ENCODE data around the gene LYPLAL1. TPM values are rescaled to one million over a fixed set of nuclear protein-coding genes. Genes with fewer than 3 reads are reported as not detected.

The LYPLAL1 gene
- total and polyA plus RNA-seq, 2 donors from 2014 or later: 50.9 to 116 TPM

DNA sequence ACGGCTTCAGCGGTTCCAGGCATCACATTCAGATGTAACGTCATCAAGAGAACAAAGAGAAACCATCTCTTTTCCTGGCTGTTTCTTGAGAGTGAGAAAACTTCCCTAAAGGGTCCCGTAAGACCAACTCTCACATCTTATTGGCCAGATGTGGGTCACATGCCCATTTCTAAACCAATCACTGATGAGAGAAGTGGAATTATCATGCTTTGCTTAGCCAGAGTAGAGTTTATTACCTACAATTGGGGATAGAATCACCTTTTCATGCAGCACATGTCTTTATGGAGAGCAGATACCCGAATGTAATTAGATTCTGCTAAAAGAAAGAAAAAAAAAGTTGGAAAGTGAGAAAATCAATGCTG is 54.4 kb downstream of the LYPLAL1 start:
- H3K9me3 ChIP-seq (ENCODE audit: control insufficient read depth in 2 of 3, insufficient read depth in 1 of 3, low read length in 3 of 3): no peaks in the 10 kb centered on the region
- H3K27ac ChIP-seq (ENCODE audit: low read depth in 2 of 2, low read length in 2 of 2): no peak overlapping the region
- TF ChIP-seq, protein P1, sequence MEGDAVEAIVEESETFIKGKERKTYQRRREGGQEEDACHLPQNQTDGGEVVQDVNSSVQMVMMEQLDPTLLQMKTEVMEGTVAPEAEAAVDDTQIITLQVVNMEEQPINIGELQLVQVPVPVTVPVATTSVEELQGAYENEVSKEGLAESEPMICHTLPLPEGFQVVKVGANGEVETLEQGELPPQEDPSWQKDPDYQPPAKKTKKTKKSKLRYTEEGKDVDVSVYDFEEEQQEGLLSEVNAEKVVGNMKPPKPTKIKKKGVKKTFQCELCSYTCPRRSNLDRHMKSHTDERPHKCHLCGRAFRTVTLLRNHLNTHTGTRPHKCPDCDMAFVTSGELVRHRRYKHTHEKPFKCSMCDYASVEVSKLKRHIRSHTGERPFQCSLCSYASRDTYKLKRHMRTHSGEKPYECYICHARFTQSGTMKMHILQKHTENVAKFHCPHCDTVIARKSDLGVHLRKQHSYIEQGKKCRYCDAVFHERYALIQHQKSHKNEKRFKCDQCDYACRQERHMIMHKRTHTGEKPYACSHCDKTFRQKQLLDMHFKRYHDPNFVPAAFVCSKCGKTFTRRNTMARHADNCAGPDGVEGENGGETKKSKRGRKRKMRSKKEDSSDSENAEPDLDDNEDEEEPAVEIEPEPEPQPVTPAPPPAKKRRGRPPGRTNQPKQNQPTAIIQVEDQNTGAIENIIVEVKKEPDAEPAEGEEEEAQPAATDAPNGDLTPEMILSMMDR (IDR thresholded peaks at IDR 0.05; ENCODE audit: borderline replicate concordance, extremely low read depth, insufficient read depth): no peak
- H3K36me3 ChIP-seq (ENCODE audit: control insufficient read depth in 2 of 3, insufficient read depth in 3 of 3, low read length in 3 of 3): no peaks in the 10 kb centered on the region
- FAIRE-seq: no peak
- H3K4me1 ChIP-seq (ENCODE audit: control insufficient read depth in 2 of 3, insufficient read depth in 2 of 3, low read depth in 1 of 3, low read length in 3 of 3): no peaks in the 10 kb centered on the region
- no peak overlapping the region for H3K4me3 ChIP-seq (ENCODE audit: low read length in 3 of 3)
- H3K27me3 ChIP-seq (ENCODE audit: control insufficient read depth, insufficient read depth, low read length): no peaks in the 10 kb centered on the region
- intact Hi-C loops (cut with DNase I): no loop called here
- no peak for DNase-seq
- no peak overlapping the region for H3K9ac ChIP-seq (ENCODE audit: low read length in 3 of 3)

GRCh38 chr1:219232890-219233289 is 59.2 kb downstream of the LYPLAL1 start:
- intact Hi-C loops (cut with DNase I): no loop called here
- FAIRE-seq: no peak

GRCh38 chr1:219235903-219236481 is 62.3 kb downstream of the LYPLAL1 start:
- H3K36me3 ChIP-seq (ENCODE audit: control insufficient read depth in 2 of 3, insufficient read depth in 3 of 3, low read length in 3 of 3): no peaks in the 10 kb centered on the region
- no peak overlapping the region for H3K9ac ChIP-seq (ENCODE audit: low read length in 3 of 3)
- intact Hi-C loops (cut with DNase I): no loop called here
- H3K27ac ChIP-seq (ENCODE audit: low read depth in 2 of 2, low read length in 2 of 2): no peak overlapping the region
- no peak overlapping the region for H3K4me3 ChIP-seq (ENCODE audit: low read length in 3 of 3)
- no peak for DNase-seq
- no peaks in the 10 kb centered on the region for H3K27me3 ChIP-seq (ENCODE audit: control insufficient read depth, insufficient read depth, low read length)
- FAIRE-seq: no peak
- peaks cover 0 to 2% (median 0%) of the 10 kb centered on the region in 3 donors for H3K4me1 ChIP-seq (ENCODE audit: control insufficient read depth in 2 of 3, insufficient read depth in 2 of 3, low read depth in 1 of 3, low read length in 3 of 3)
- TF ChIP-seq, protein P1 (IDR thresholded peaks at IDR 0.05; ENCODE audit: borderline replicate concordance, extremely low read depth, insufficient read depth): no peak
- H3K9me3 ChIP-seq (ENCODE audit: control insufficient read depth in 2 of 3, insufficient read depth in 1 of 3, low read length in 3 of 3): no peaks in the 10 kb centered on the region

More at GRCh38 chr1:219232890-219233289, 59.2 kb downstream of the LYPLAL1 start:
- H3K9me3 ChIP-seq (ENCODE audit: control insufficient read depth in 2 of 3, insufficient read depth in 1 of 3, low read length in 3 of 3): no peaks in the 10 kb centered on the region
- H3K27ac ChIP-seq (ENCODE audit: low read depth in 2 of 2, low read length in 2 of 2): no peak overlapping the region
- no peaks in the 10 kb centered on the region for H3K27me3 ChIP-seq (ENCODE audit: control insufficient read depth, insufficient read depth, low read length)
- DNase-seq: no peak
- peaks cover 0 to 2% (median 0%) of the 10 kb centered on the region in 3 donors for H3K4me1 ChIP-seq (ENCODE audit: control insufficient read depth in 2 of 3, insufficient read depth in 2 of 3, low read depth in 1 of 3, low read length in 3 of 3)
- H3K36me3 ChIP-seq (ENCODE audit: control insufficient read depth in 2 of 3, insufficient read depth in 3 of 3, low read length in 3 of 3): no peaks in the 10 kb centered on the region
- no peak overlapping the region for H3K9ac ChIP-seq (ENCODE audit: low read length in 3 of 3)
- H3K4me3 ChIP-seq (ENCODE audit: low read length in 3 of 3): no peak overlapping the region
- TF ChIP-seq, protein P1 (IDR thresholded peaks at IDR 0.05; ENCODE audit: borderline replicate concordance, extremely low read depth, insufficient read depth): no peak

Measured in kidney (tissue), 14 donors.